Cerebellar cortex (tissue), 1 donor: Measurements from ENCODE around the gene DNAH17.

Experiments used
- DNase-seq: peaks from one replicate; pipeline ENCODE4 v3.0.0-alpha.2; 2015; ENCODE audit warnings: low spot score

The DNAH17 gene

DNA sequence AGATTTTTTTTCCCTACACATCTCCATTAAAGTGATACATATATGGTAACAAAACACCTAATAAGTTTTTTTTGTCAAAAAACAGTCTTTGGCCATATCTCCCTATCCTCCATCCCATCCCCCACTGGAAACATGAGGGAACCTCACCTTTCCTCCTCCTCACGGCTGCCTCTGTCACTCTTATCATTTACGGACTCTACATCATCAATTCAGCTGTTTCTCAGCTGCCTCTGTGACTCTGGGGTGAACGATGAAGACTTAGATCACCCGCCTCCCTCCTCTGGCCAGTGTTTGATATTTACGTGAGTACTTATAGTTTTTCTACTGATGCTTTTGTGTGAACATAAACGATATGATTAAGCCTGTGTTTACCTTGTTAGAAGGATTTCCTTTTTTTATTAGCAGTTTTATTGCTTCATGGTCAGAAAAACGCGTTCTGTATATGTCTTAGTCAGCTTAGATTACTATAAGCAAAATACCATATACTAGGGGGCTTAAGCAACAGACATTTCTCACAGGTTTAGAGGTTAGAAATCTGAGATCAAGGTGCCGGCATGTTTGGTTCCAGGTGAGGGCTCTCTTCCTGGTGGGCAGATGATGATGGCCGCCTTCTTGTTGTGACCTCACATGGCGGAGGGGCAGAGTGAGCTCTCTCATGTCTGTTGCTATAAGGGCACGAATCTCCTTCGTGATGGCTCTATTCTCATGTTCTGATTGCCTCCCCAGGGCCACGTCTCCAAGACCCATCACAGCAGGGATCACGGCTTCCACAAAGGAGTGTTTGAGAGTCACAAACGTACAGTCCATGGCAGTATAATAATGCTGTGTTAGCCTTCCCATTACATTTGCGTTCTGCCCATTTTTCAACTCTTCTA, 32.1 kb downstream of the DNAH17 start:
- DNase-seq, result no peak

GRCh38 chr17:78541488-78542206, 35.5 kb downstream of the DNAH17 start:
- DNase-seq, result no peak

- no peak for DNase-seq
These were observed 37.4 kb downstream of the DNAH17 start for GRCh38 chr17:78539781-78540180.

GRCh38 chr17:78538033-78538776, 39.0 kb downstream of the DNAH17 start:
- DNase-seq, result no peak

- DNase-seq, result no peak
These were observed 39.9 kb downstream of the DNAH17 start for GRCh38 chr17:78537217-78537860.

DNA sequence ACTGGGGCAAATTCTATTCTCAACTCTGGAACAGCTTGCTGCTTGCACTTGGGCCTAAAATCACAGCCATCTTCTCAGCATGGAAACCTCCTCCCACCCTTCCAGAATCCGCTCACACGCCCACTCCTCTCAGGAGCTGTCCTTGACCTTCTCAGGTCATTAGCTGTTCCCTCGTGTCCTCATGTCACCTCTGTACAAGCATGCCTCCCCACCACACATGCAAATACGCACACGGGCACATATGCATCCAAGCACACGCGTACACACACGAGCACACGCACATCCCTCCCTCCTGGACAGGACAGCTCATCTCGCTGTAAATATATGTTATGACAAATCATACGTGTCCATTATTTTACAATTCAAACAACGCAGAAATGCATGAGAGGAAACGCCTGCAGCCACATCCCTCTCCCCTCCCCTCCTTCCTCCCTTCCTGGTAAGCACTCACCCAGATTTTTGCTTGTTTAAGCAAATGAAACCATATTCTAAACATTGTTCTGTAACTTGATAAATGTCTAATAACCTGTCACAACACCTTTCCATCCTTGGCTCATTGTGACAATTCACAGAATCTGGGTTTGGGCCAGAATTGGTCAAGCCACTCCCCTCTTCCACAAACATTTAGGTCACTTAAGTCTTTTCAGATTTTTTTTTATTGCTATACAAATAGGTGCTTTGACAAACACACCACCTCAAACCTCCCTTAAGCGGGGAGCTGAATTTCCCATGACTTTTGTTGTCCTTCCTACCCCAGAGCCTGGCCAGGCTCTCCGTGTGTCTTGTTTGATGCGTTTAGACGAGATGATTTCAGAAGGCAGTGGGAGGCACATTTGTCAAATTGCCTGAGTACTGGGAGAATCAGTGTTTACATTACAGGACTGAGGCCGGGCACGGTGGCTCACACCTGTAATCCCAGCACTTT, 41.7 kb downstream of the DNAH17 start:
- DNase-seq, result no peak

GRCh38 chr17:78534492-78535272, 42.5 kb downstream of the DNAH17 start:
- DNase-seq, result no peak

GRCh38 chr17:78532922-78533640, 44.1 kb downstream of the DNAH17 start:
- DNase-seq, result no peak

DNA sequence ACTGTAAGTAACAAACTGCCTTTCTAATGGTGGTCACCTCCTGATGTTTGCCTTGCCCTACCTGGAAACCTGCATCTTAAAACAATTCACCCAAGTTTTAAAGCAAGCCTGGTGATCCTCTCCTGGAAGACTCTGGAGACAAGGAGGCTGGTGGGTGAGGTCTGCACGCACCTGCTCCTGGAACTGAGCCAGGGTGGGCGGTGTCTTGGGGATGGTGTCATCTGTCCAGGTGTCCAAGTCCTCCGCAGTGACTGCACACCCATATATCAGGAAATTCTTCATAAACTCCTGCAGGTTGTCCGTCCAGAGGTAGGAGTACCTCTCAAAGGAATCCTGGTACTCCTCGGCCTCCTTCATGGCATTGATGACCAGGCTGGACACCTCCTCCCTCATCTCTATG, 44.9 kb downstream of the DNAH17 start:
- DNase-seq, result no peak

GRCh38 chr17:78530675-78531074, 46.5 kb downstream of the DNAH17 start:
- DNase-seq, result no peak

DNA sequence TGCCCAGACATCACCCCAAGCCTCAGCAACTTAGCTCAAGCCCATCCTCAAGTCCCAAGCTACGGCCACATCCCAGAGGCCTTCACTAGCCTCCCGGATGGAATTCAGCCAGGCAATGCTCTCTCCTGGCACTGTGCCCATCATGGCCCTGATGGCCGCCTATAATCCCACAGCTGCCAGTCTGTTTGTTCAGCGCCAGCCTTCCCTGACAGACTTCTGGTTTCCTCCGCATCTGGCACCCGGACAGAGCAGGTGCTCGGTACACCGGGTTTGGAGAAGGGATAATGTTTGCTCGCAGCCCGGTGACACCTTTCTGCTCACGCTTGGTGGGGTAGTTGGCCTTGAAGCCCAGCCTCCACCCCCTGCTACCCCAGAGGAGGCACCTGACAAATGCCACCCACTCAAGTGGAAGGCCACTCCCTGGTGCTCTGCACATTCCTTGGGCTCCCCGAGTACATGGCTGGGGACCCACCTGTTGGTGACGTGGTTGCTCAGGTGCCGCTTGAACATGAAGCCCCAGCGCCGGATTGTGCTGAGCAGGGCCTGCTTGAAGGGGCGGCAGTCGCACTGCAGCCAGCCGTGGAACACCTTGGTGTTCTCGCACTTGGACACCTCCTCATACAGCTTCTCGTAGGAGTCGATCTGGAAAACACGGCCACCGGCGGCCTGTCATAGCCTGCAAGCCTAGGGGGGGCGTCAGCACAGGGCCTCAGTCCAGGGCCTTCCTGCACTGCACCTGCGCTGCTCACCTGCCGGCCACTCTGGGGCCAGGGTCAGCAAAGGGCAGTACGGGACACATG, 47.1 kb downstream of the DNAH17 start:
- DNase-seq, result no peak

- no peak for DNase-seq
These were observed 47.9 kb downstream of the DNAH17 start for GRCh38 chr17:78529251-78529650.

GRCh38 chr17:78528541-78528940, 48.7 kb downstream of the DNAH17 start:
- DNase-seq, result no peak

DNA sequence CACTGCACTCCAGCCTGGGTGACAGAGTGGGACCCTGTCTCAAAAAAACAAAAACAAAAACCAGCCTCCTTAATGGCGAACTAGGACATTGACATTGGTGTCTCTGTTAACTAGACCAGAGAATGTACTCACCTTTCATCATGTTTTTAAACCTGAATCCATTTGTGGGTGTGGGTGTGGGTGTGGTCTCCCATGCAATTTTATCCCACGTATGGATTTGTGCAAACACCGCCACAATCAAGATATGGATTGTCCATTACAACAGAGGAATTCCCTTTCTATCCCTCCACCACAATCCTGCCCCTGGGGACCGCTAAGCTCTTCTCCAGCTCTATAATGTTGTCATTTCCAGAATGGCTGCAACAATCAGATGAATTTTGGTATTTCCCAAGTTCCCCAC, 49.9 kb downstream of the DNAH17 start:
- no peak for DNase-seq

DNA sequence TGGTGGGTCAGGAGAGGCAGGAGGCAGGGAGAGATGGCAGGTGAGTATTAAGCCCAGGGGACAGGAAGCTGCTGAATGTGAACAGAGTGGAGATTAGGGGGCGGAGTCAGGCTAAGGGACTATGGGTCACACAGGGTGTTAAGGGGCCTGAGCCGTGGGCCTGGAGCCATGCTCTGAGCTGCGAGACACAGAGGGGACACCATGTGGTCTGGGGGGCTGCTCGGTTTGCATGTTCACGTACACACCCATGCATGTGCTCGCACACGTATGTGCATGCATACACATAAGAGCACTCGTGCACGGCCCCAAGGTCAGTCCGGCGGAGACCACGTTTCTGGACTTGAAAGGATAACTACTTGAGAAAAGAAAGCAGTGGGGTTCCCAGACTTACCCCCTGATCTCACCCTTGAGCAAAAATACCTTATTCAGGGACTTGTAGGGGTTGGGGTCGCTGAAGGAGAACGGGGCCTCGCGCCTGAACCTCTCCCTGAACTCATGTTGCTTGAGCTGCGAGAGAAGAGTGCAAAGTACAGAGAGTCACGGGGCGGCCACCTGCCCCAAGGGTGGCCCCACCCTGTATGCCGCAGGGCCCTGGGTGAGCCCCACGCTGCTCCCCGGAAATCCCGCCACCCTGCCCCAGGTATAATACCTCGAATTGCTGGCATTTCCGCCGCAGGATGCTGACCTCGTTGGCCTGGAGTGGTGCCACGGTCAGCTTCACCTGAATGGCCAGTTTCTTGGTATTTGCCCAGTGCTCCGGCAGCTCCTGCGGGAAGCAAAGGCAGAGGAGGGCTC, 50.8 kb downstream of the DNAH17 start:
- no peak for DNase-seq

DNA sequence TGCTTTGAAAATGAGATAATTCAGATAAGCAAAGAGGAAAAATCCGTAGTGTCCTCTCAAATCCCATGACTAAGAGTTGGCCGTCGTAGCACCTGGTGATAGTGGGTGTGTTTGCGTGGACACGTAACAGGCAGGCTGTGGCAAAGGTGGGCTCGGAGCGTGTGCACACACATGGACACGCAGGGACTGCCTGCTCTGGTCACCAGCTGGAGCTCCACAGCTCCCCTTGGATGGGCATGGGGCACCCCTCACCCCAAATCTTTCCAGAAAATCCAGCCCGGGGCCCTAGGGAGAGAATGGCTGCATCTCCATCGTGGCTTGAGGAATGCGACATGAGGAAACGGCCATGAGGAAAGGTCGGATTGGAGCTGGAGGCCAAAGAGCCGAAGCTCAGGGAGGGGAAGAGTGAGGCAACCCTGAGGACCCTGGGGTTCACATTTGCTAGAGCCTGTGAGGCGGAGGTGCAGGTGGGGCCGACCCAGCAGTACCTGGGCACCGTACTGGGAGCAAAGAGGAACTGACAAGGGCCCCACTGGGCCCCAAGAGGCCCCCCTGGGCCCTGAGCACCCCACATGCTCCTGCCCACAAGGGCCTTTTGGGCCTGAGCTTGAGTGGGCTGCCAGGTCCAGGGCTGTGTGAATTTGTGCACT, 51.6 kb downstream of the DNAH17 start:
- DNase-seq, result no peak

GRCh38 chr17:78524870-78525510, 52.2 kb downstream of the DNAH17 start:
- DNase-seq, result no peak
